HEK293 (cell line): ENCODE measurements around the gene UNG.

Experiments
- CTCF ChIA-PET: fragments of 350-600 bp; formaldehyde crosslinking; extraction: SDS; loops from one replicate; lab custom pipeline; 2021; ENCODE audit warnings: antibody characterized with exemption; lab: Yijun Ruan, JAX
- POLR2A ChIA-PET: fragments of 300-600 bp; formaldehyde crosslinking; extraction: SDS; loops from one replicate; lab custom pipeline; 2020; ENCODE audit warnings: antibody characterized with exemption, inconsistent platforms; lab: Yijun Ruan, JAX
- H3K27ac ChIP-seq: fragments of 200-500 bp; sonication (Bioruptor generic); 2 replicates; pipeline ENCODE4 v1.5.1; 2014; ENCODE audit warnings: low read depth, low read length, control low read depth, inconsistent platforms; ENCODE audit errors: extremely low read depth
- H3K36me3 ChIP-seq, 2 experiments: fragments of 200-500 bp in 1 of 2; sonication (Bioruptor generic) in 1 of 2; 1 replicate in 1 of 2; 2 replicates in 1 of 2; pipeline ENCODE4 v1.5.1; 2014 to 2017; ENCODE audit warnings: inconsistent platforms in 2 of 2, low read length in 2 of 2; ENCODE audit not compliant: control insufficient read depth in 2 of 2, insufficient read depth in 1 of 2
- H3K4me1 ChIP-seq: fragments of 200-500 bp; sonication (Bioruptor generic); 2 replicates; pipeline ENCODE4 v1.5.1; 2014; ENCODE audit warnings: mild to moderate bottlenecking, low read length, inconsistent platforms; ENCODE audit not compliant: control insufficient read depth, insufficient read depth
- H3K4me3 ChIP-seq: 2 replicates; pipeline ENCODE4 v1.5.1; 2011; ENCODE audit warnings: low read depth, mild to moderate bottlenecking, control low read depth, low read length, moderate library complexity
- H3K9me3 ChIP-seq: fragments of 200-500 bp; sonication (Bioruptor generic); 2 replicates; pipeline ENCODE4 v1.5.1; 2014; ENCODE audit warnings: low read depth, low read length, inconsistent platforms; ENCODE audit not compliant: control insufficient read depth, insufficient read depth
- BCL11A ChIP-seq: fragments of 450-650 bp; formaldehyde crosslinking; IDR thresholded peaks from 2 replicates; pipeline ENCODE4 v1.5.1; 2016; ENCODE audit warnings: low read depth, missing biosample characterization, missing genetic modification characterization
- BCL11B ChIP-seq: fragments of 450-650 bp; formaldehyde crosslinking; IDR thresholded peaks from 2 replicates; pipeline ENCODE4 v1.5.1; 2016; ENCODE audit warnings: low read depth, missing biosample characterization, missing genetic modification characterization
- GLIS1 ChIP-seq: fragments of 450-650 bp; formaldehyde crosslinking; IDR thresholded peaks from 2 replicates; pipeline ENCODE4 v1.5.1; 2016; ENCODE audit warnings: missing biosample characterization, missing genetic modification characterization
- INSM2 ChIP-seq: fragments of 450-650 bp; formaldehyde crosslinking; IDR thresholded peaks from 2 replicates; pipeline ENCODE4 v1.5.1; 2016; ENCODE audit warnings: missing biosample characterization, missing genetic modification characterization
- OSR2 ChIP-seq: fragments of 450-650 bp; formaldehyde crosslinking; IDR thresholded peaks from 2 replicates; pipeline ENCODE4 v1.5.1; 2016; ENCODE audit warnings: missing biosample characterization, missing genetic modification characterization
- SP2 ChIP-seq: fragments of 450-650 bp; formaldehyde crosslinking; IDR thresholded peaks from 2 replicates; pipeline ENCODE4 v1.5.1; 2016; ENCODE audit warnings: missing biosample characterization, missing genetic modification characterization
- TCF7L2 ChIP-seq: IDR thresholded peaks from 2 replicates; pipeline ENCODE4 v1.6.1; 2011; ENCODE audit warnings: low read depth, mild to moderate bottlenecking, inconsistent platforms, low read length, moderate library complexity, borderline replicate concordance
- TRIM28 ChIP-seq: IDR thresholded peaks from 2 replicates; pipeline ENCODE4 v1.6.1; 2011; ENCODE audit warnings: low read length, control low read depth, borderline replicate concordance
- YY1 ChIP-seq: fragments of 450-650 bp; formaldehyde crosslinking; IDR thresholded peaks from 2 replicates; pipeline ENCODE4 v1.5.1; 2018; ENCODE audit warnings: missing biosample characterization, missing genetic modification characterization
- ZIC2 ChIP-seq: fragments of 450-650 bp; formaldehyde crosslinking; IDR thresholded peaks from 2 replicates; pipeline ENCODE4 v1.5.1; 2016; ENCODE audit warnings: missing biosample characterization, missing genetic modification characterization
- ZNF184 ChIP-seq: fragments of 450-650 bp; IDR thresholded peaks from 2 replicates; pipeline ENCODE4 v1.5.1; 2018; ENCODE audit warnings: missing biosample characterization, mild to moderate bottlenecking, missing genetic modification characterization
- ZNF2 ChIP-seq: fragments of 450-650 bp; formaldehyde crosslinking; IDR thresholded peaks from 2 replicates; pipeline ENCODE4 v1.5.1; 2016; ENCODE audit warnings: missing biosample characterization, missing genetic modification characterization
- ZNF221 ChIP-seq: fragments of 450-650 bp; formaldehyde crosslinking; IDR thresholded peaks from 2 replicates; pipeline ENCODE4 v1.5.1; 2017; ENCODE audit warnings: missing biosample characterization, missing genetic modification characterization, borderline replicate concordance
- ZNF23 ChIP-seq: fragments of 450-650 bp; formaldehyde crosslinking; IDR thresholded peaks from 2 replicates; pipeline ENCODE4 v1.5.1; 2016; ENCODE audit warnings: missing biosample characterization, missing genetic modification characterization, borderline replicate concordance
- ZNF37A ChIP-seq: fragments of 450-650 bp; IDR thresholded peaks from 2 replicates; pipeline ENCODE4 v1.5.1; 2018; ENCODE audit warnings: missing biosample characterization, missing genetic modification characterization
- ZNF433 ChIP-seq: fragments of 450-650 bp; formaldehyde crosslinking; IDR thresholded peaks from 2 replicates; pipeline ENCODE4 v1.5.1; 2016; ENCODE audit warnings: missing biosample characterization, missing genetic modification characterization, low read depth
- ZNF510 ChIP-seq: fragments of 450-650 bp; formaldehyde crosslinking; IDR thresholded peaks from 2 replicates; pipeline ENCODE4 v1.5.1; 2018; ENCODE audit warnings: mild to moderate bottlenecking, missing genetic modification characterization, missing biosample characterization; ENCODE audit not compliant: insufficient replicate concordance
- ZNF513 ChIP-seq: fragments of 450-650 bp; IDR thresholded peaks from 2 replicates; pipeline ENCODE4 v1.5.1; 2018; ENCODE audit warnings: missing biosample characterization, missing genetic modification characterization
- ZNF555 ChIP-seq: fragments of 450-650 bp; formaldehyde crosslinking; conservative IDR thresholded peaks from 2 replicates; pipeline ENCODE4 v1.5.1; 2017; ENCODE audit warnings: missing biosample characterization, mild to moderate bottlenecking, missing genetic modification characterization, inconsistent platforms
- ZNF558 ChIP-seq: fragments of 450-650 bp; formaldehyde crosslinking; IDR thresholded peaks from 2 replicates; pipeline ENCODE4 v1.5.1; 2016; ENCODE audit warnings: missing biosample characterization, missing genetic modification characterization
- ZNF560 ChIP-seq: fragments of 450-650 bp; formaldehyde crosslinking; IDR thresholded peaks from 2 replicates; pipeline ENCODE4 v1.5.1; 2017; ENCODE audit warnings: missing biosample characterization, missing genetic modification characterization, borderline replicate concordance
- ZNF596 ChIP-seq: fragments of 450-650 bp; IDR thresholded peaks from 2 replicates; pipeline ENCODE4 v1.5.0; 2018; ENCODE audit warnings: missing biosample characterization, mild to moderate bottlenecking, missing genetic modification characterization, moderate library complexity
- ZNF623 ChIP-seq: fragments of 450-650 bp; formaldehyde crosslinking; IDR thresholded peaks from 2 replicates; pipeline ENCODE4 v1.5.1; 2016; ENCODE audit warnings: missing biosample characterization, missing genetic modification characterization
- ZNF624 ChIP-seq: fragments of 450-650 bp; formaldehyde crosslinking; IDR thresholded peaks from 2 replicates; pipeline ENCODE4 v1.5.1; 2017; ENCODE audit warnings: missing biosample characterization, missing genetic modification characterization
- ZNF776 ChIP-seq: fragments of 450-650 bp; formaldehyde crosslinking; IDR thresholded peaks from 2 replicates; pipeline ENCODE4 v1.5.0; 2017; ENCODE audit warnings: missing biosample characterization, missing genetic modification characterization, borderline replicate concordance
- ZXDB ChIP-seq: fragments of 450-650 bp; formaldehyde crosslinking; IDR thresholded peaks from 2 replicates; pipeline ENCODE4 v1.5.1; 2016; ENCODE audit warnings: missing biosample characterization, missing genetic modification characterization

UNG gene

GRCh38 chr12:109058773-109059172 lies 38.6 kb upstream of the UNG start:
- no peaks in the 10 kb centered on the region for H3K9me3 ChIP-seq
- no peak overlapping the region for H3K27ac ChIP-seq
- H3K4me1 ChIP-seq = no peaks in the 10 kb centered on the region
- H3K4me3 ChIP-seq = no peak overlapping the region
- TF ChIP-seq YY1 (tag by site-specific recombination) = no peak
- no peak for TF ChIP-seq ZIC2 (tag by site-specific recombination)
- no peak for TF ChIP-seq ZNF555 (tag by site-specific recombination)
- no peak for TF ChIP-seq SP2 (tag by site-specific recombination)
- no peak for TF ChIP-seq ZNF776
- no peak for TF ChIP-seq TCF7L2
- TF ChIP-seq TRIM28 = no peak
- no peak for TF ChIP-seq ZNF596 (tag by site-specific recombination)
- no peak for TF ChIP-seq BCL11A (tag by site-specific recombination)
- TF ChIP-seq ZNF23 (tag by site-specific recombination) = no peak
- no peak for TF ChIP-seq GLIS1
- TF ChIP-seq ZNF37A (tag by site-specific recombination) = no peak
- no peak for TF ChIP-seq ZNF510 (tag by site-specific recombination)
- no peak for TF ChIP-seq ZNF184 (tag by site-specific recombination)
- ChIA-PET CTCF (no interaction called here), POLR2A (no interaction called here)
- H3K36me3 ChIP-seq = peaks cover 27 to 55% of the 10 kb centered on the region in 2 experiments

GRCh38 chr12:109064143-109064542 lies 33.3 kb upstream of the UNG start:
- Histone ChIP-seq H3K4me3 (no peak overlapping the region), H3K27ac (no peak overlapping the region), H3K36me3 (peaks cover 10 to 42% of the 10 kb centered on the region in 2 experiments; a peak in 2 of 3 replicates), H3K4me1 (no peaks in the 10 kb centered on the region), H3K9me3 (no peaks in the 10 kb centered on the region)
- TF ChIP-seq OSR2 (tag by site-specific recombination) (no peak), BCL11B (no peak), ZNF596 (tag by site-specific recombination) (no peak), ZNF433 (tag by site-specific recombination) (no peak), ZNF2 (no peak), ZXDB (tag by site-specific recombination) (no peak), ZNF560 (tag by site-specific recombination) (no peak), ZNF221 (tag by site-specific recombination) (no peak), SP2 (tag by site-specific recombination) (no peak), ZNF623 (tag by site-specific recombination) (no peak), ZNF513 (tag by site-specific recombination) (no peak), ZNF558 (no peak), ZNF624 (tag by site-specific recombination) (no peak), INSM2 (tag by site-specific recombination) (no peak)
- POLR2A ChIA-PET = interaction anchor here (0.6 kb wide), 1 partner anchor 534 kb away, joined by 3 read pairs; no protein-coding TSS in a partner anchor
- CTCF ChIA-PET = no interaction called here
